VCaP (cell line): ENCODE data around the gene DUSP11.

ENCODE experiments used
- H3K27ac ChIP-seq: fragments of 450-650 bp; 2 replicates; pipeline ENCODE4 v1.5.1; 2017
- CTCF ChIP-seq: fragments of 450-650 bp; conservative IDR thresholded peaks from 2 replicates; pipeline ENCODE4 v1.5.1; 2017; ENCODE audit warnings: mild to moderate bottlenecking, moderate library complexity

Gene DUSP11

GRCh38 chr2:73749314-73749713, 30.6 kb downstream of the DUSP11 start:
- H3K27ac ChIP-seq: no peak overlapping the region
- TF ChIP-seq CTCF: no peak

- TF ChIP-seq CTCF: no peak
- no peak overlapping the region for H3K27ac ChIP-seq
Observed at GRCh38 chr2:73746877-73747208, 33.1 kb downstream of the DUSP11 start.

- no peak for TF ChIP-seq CTCF
- no peak overlapping the region for H3K27ac ChIP-seq
Observed at GRCh38 chr2:73746015-73746876, 33.7 kb downstream of the DUSP11 start.

GRCh38 chr2:73740767-73741166, 39.1 kb downstream of the DUSP11 start:
- no peak overlapping the region for H3K27ac ChIP-seq
- no peak for TF ChIP-seq CTCF

- H3K27ac ChIP-seq: peak overlapping the region; percentile 52
- no peak for TF ChIP-seq CTCF
Observed at GRCh38 chr2:73739101-73739500, 40.8 kb downstream of the DUSP11 start.

GRCh38 chr2:73736855-73737779, 42.8 kb downstream of the DUSP11 start, which contains the start of gene TPRKB:
TPRKB (minus strand) TSS chr2:73737345; CDS start chr2:73734569, 2,776 bp downstream.
- no peak for TF ChIP-seq CTCF
- peak within 1 kb of the TSS; percentile 73 for H3K27ac ChIP-seq

GRCh38 chr2:73736378-73736777, 43.5 kb downstream of the DUSP11 start:
- TF ChIP-seq CTCF: no peak
- H3K27ac ChIP-seq: peak overlapping the region; percentile 73
